ENCODE measurements around the gene PARP1. TPM values are rescaled to one million over a fixed set of nuclear protein-coding genes. Genes with fewer than 3 reads are reported as not detected.
"Not testable (repeated sequence)": the region's sequence is repeated elsewhere in the genome, so short reads cannot be mapped to it uniquely, and the experiment has no call there.

PARP1 gene
- total RNA-seq, 1 experiment from 2014 or later, result 376 TPM

GRCh38 chr1:226427131-226427530, 19.2 kb upstream of the PARP1 start:
- Mint-ChIP-seq H3K27me3 (ENCODE audit: low read depth) (no peaks in the 10 kb centered on the region; the same call in 1 of the 2 replicates), H3K4me3 (no peak overlapping the region), H3K36me3 (no peaks in the 10 kb centered on the region), H3K27ac (no peak overlapping the region), H3K9me3 (no peaks in the 10 kb centered on the region), H3K4me1 (peaks cover 5% of the 10 kb centered on the region)
- CTCF ChIA-PET, result interaction anchor here (1.1 to 4.2 kb wide), 4 partner anchors 9 to 199 kb away, joined by 3 to 22 read pairs (median 6); partner anchors contain the start of gene PARP1
- POLR2A ChIA-PET, result no interaction called here
- DNase-seq (ENCODE audit: low spot score) (no peak), ATAC-seq (no peak)
- TF ChIP-seq E2F5 (CRISPR knock-in tag; IDR thresholded peaks at IDR 0.05) (no peak), NR1H2 (CRISPR knock-in tag; IDR thresholded peaks at IDR 0.05) (no peak), RELA (CRISPR knock-in tag; IDR thresholded peaks at IDR 0.05; ENCODE audit: borderline replicate concordance) (no peak), ERG (CRISPR knock-in tag; IDR thresholded peaks at IDR 0.05) (no peak), EMX1 (CRISPR knock-in tag; IDR thresholded peaks at IDR 0.05) (no peak), TEAD1 (CRISPR knock-in tag; IDR thresholded peaks at IDR 0.05) (no peak), CBFB (CRISPR knock-in tag; IDR thresholded peaks at IDR 0.05; ENCODE audit: low read depth) (no peak), ZNF396 (CRISPR knock-in tag; IDR thresholded peaks at IDR 0.05; ENCODE audit: borderline replicate concordance) (no peak), GRHL2 (CRISPR knock-in tag; IDR thresholded peaks at IDR 0.05; ENCODE audit: insufficient replicate concordance, severe bottlenecking) (no peak)
- TF ChIP-seq, protein P1, sequence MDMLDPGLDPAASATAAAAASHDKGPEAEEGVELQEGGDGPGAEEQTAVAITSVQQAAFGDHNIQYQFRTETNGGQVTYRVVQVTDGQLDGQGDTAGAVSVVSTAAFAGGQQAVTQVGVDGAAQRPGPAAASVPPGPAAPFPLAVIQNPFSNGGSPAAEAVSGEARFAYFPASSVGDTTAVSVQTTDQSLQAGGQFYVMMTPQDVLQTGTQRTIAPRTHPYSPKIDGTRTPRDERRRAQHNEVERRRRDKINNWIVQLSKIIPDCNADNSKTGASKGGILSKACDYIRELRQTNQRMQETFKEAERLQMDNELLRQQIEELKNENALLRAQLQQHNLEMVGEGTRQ (CRISPR knock-in tag; IDR thresholded peaks at IDR 0.05), result no peak
- TF ChIP-seq, protein P2, sequence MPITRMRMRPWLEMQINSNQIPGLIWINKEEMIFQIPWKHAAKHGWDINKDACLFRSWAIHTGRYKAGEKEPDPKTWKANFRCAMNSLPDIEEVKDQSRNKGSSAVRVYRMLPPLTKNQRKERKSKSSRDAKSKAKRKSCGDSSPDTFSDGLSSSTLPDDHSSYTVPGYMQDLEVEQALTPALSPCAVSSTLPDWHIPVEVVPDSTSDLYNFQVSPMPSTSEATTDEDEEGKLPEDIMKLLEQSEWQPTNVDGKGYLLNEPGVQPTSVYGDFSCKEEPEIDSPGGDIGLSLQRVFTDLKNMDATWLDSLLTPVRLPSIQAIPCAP (CRISPR knock-in tag; IDR thresholded peaks at IDR 0.05), result no peak

DNA sequence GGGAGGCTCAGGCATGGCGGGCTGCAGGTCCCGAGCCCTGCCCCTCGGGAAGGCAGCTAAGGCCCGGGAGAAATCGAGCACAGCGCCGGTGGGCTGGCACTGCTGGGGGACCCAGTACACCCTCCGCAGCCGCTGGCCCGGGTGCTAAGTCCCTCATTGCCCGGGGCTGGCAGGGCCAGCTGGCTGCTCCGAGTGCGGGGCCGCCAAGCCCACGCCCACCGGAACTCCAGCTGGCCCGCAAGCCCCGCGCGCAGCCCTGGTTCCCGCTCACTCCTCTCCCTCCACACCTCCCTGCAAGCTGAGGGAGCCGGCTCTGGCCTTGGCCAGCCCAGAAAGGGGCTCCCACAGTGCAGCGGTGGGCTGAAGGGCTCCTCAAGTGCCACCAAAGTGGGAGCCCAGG, 18.5 kb upstream of the PARP1 start:
- DNase-seq (ENCODE audit: low spot score); H3K36me3 Mint-ChIP-seq; POLR2A ChIA-PET; ATAC-seq; H3K9me3 Mint-ChIP-seq; H3K4me1 Mint-ChIP-seq; H3K27me3 Mint-ChIP-seq (ENCODE audit: low read depth); H3K4me3 Mint-ChIP-seq; H3K27ac Mint-ChIP-seq: not testable (repeated sequence)
- CTCF ChIA-PET, result interaction anchor here (1.0 to 4.2 kb wide), 4 partner anchors 18 to 182 kb away, joined by 3 to 22 read pairs (median 5); partner anchors contain the start of gene PARP1

DNA sequence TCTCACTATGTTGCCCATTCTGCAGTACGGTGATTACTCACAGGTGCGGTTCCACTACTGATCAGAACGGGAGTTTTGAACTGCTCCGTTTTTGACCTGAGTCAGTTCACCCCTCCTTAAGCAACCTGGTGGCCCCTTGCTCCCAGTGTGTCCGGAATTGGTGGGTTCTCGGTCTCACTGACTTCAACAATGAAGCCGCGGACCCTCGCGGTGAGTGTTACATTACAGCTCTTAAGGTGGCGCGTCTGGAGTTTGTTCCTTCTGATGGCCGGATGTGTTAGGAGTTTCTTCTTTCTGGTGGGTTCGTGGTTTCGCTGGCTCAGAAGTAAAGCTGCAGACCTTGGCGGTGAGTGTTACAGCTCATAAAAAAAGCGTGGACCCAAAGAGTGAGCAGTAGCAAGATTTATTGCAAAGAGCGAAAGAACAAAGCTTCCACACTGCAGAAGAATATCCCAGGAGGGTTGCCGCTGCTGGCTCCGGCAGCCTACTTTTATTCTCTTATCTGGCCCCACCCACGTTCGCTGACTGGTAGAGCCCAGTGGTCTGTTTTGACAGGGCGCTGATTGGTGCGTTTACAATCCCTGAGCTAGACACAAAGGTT, 17.6 kb upstream of the PARP1 start:
- DNase-seq (ENCODE audit: low spot score) (no peak), ATAC-seq (no peak)
- H3K9me3 Mint-ChIP-seq, result no peaks in the 10 kb centered on the region
- H3K27me3 Mint-ChIP-seq (ENCODE audit: low read depth), result no peaks in the 10 kb centered on the region; the same call in 1 of the 2 replicates
- H3K36me3 Mint-ChIP-seq, result no peaks in the 10 kb centered on the region
- peaks cover 5% of the 10 kb centered on the region for H3K4me1 Mint-ChIP-seq
- no peak overlapping the region for H3K27ac Mint-ChIP-seq
- H3K4me3 Mint-ChIP-seq, result no peak overlapping the region
- POLR2A ChIA-PET, result no interaction called here
- CTCF ChIA-PET, result interaction anchor here (0.6 to 4.2 kb wide), 15 partner anchors 9 to 211 kb away, joined by 3 to 22 read pairs (median 6); partner anchors contain the start of gene PARP1
- TF ChIP-seq, protein P3, sequence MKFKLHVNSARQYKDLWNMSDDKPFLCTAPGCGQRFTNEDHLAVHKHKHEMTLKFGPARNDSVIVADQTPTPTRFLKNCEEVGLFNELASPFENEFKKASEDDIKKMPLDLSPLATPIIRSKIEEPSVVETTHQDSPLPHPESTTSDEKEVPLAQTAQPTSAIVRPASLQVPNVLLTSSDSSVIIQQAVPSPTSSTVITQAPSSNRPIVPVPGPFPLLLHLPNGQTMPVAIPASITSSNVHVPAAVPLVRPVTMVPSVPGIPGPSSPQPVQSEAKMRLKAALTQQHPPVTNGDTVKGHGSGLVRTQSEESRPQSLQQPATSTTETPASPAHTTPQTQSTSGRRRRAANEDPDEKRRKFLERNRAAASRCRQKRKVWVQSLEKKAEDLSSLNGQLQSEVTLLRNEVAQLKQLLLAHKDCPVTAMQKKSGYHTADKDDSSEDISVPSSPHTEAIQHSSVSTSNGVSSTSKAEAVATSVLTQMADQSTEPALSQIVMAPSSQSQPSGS (CRISPR knock-in tag; IDR thresholded peaks at IDR 0.05; ENCODE audit: borderline replicate concordance, low read depth), result no peak
- TF ChIP-seq, protein P4, sequence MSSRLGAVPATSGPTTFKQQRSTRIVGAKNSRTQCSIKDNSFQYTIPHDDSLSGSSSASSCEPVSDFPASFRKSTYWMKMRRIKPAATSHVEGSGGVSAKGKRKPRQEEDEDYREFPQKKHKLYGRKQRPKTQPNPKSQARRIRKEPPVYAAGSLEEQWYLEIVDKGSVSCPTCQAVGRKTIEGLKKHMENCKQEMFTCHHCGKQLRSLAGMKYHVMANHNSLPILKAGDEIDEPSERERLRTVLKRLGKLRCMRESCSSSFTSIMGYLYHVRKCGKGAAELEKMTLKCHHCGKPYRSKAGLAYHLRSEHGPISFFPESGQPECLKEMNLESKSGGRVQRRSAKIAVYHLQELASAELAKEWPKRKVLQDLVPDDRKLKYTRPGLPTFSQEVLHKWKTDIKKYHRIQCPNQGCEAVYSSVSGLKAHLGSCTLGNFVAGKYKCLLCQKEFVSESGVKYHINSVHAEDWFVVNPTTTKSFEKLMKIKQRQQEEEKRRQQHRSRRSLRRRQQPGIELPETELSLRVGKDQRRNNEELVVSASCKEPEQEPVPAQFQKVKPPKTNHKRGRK (CRISPR knock-in tag; IDR thresholded peaks at IDR 0.05; ENCODE audit: borderline replicate concordance), result no peak
- no peak for TF ChIP-seq FOXK1 (CRISPR knock-in tag; IDR thresholded peaks at IDR 0.05)
- TF ChIP-seq ATF3 (CRISPR knock-in tag; conservative IDR thresholded peaks at IDR 0.05), result no peak
- TF ChIP-seq, protein P2 (CRISPR knock-in tag; IDR thresholded peaks at IDR 0.05), result no peak
- TF ChIP-seq PREB (CRISPR knock-in tag; IDR thresholded peaks at IDR 0.05; ENCODE audit: borderline replicate concordance), result no peak

Measured in WTC11 (cell line).